OCI-LY3 (cell line): ENCODE results near the gene PDGFC.

Experiments used
- H2AFZ ChIP-seq: fragments of 200-600, 300-600 bp; shearing (Covaris generic); 2 replicates; pipeline ENCODE4 v1.6.0; 2014; ENCODE audit warnings: antibody characterized with exemption, low read depth, low read length
- H3K27ac ChIP-seq: fragments of 200-600, 300-600 bp; sonication (generic); 2 replicates; pipeline ENCODE4 v1.5.1; 2014; ENCODE audit warnings: mild to moderate bottlenecking, low read length, moderate library complexity, mixed read lengths
- H3K27me3 ChIP-seq: fragments of 200-600, 300-600 bp; sonication (generic); 2 replicates; pipeline ENCODE4 v1.6.1; 2014; ENCODE audit warnings: low read depth, low read length, mixed read lengths
- H3K36me3 ChIP-seq: fragments of 200-600, 300-600 bp; sonication (generic); replicated peaks from 2 replicates; pipeline ENCODE3; 2014; ENCODE audit warnings: low read depth, low read length, mixed read lengths
- H3K4me1 ChIP-seq: fragments of 300-600, 200-600 bp; sonication (generic); 2 replicates; pipeline ENCODE4 v1.6.1; 2014; ENCODE audit warnings: low read length, mixed read lengths
- H3K4me2 ChIP-seq: fragments of 200-600, 300-600 bp; sonication (generic); 2 replicates; pipeline ENCODE4 v1.6.1; 2014; ENCODE audit warnings: low read length, mixed read lengths
- H3K4me3 ChIP-seq: fragments of 300-600, 200-600 bp; sonication (generic); 2 replicates; pipeline ENCODE4 v1.5.1; 2014; ENCODE audit warnings: antibody characterized with exemption, mild to moderate bottlenecking, low read length, moderate library complexity
- H3K79me2 ChIP-seq: fragments of 300-600, 200-600 bp; shearing (Covaris generic); 2 replicates; pipeline ENCODE4 v1.6.1; 2014; ENCODE audit warnings: mild to moderate bottlenecking, low read length, mixed read lengths
- H3K9ac ChIP-seq: fragments of 300-600, 200-600 bp; shearing (Covaris generic); 2 replicates; pipeline ENCODE4 v1.6.0; 2014; ENCODE audit warnings: mild to moderate bottlenecking, low read length, moderate library complexity
- H3K9me3 ChIP-seq: fragments of 200-600, 300-600 bp; shearing (Covaris generic); 2 replicates; pipeline ENCODE4 v1.6.1; 2014; ENCODE audit warnings: low read length, mixed read lengths; ENCODE audit not compliant: insufficient read depth
- H4K20me1 ChIP-seq: fragments of 200-600, 300-600 bp; sonication (generic); 2 replicates; pipeline ENCODE4 v1.6.1; 2016; ENCODE audit warnings: low read length, mixed read lengths; ENCODE audit not compliant: insufficient read depth
- CTCF ChIP-seq: fragments of 200-600, 300-600 bp; sonication (generic); IDR thresholded peaks from 2 replicates; pipeline ENCODE4 v1.5.1; 2014; ENCODE audit warnings: antibody characterized with exemption, low read length, low read depth
- EZH2phosphoT487 ChIP-seq: fragments of 200-600 bp; shearing (Covaris generic); IDR thresholded peaks from 2 replicates; pipeline ENCODE4 v1.6.1; 2018; ENCODE audit warnings: antibody characterized with exemption, mixed run types, low read depth

The PDGFC gene

GRCh38 chr4:156924774-156925315, 46.8 kb downstream of the PDGFC start:
- no peaks in the 10 kb centered on the region for H3K4me1 ChIP-seq
- H3K9me3 ChIP-seq, result no peaks in the 10 kb centered on the region
- TF ChIP-seq CTCF (no peak), EZH2phosphoT487 (no peak)
- no peak overlapping the region for H3K9ac ChIP-seq
- no peaks in the 10 kb centered on the region for H3K79me2 ChIP-seq
- no peaks in the 10 kb centered on the region for H4K20me1 ChIP-seq
- H3K27me3 ChIP-seq, result no peaks in the 10 kb centered on the region
- H3K4me3 ChIP-seq, result no peak overlapping the region
- no peak overlapping the region for H3K27ac ChIP-seq
- H2AFZ ChIP-seq, result no peak overlapping the region
- H3K36me3 ChIP-seq, result no peaks in the 10 kb centered on the region
- H3K4me2 ChIP-seq, result no peak overlapping the region

GRCh38 chr4:156923525-156923924, 48.1 kb downstream of the PDGFC start:
- Histone ChIP-seq H3K27me3 (no peaks in the 10 kb centered on the region), H3K36me3 (no peaks in the 10 kb centered on the region), H3K27ac (no peak overlapping the region), H4K20me1 (no peaks in the 10 kb centered on the region), H3K4me2 (no peak overlapping the region), H2AFZ (no peak overlapping the region), H3K9ac (no peak overlapping the region), H3K4me3 (no peak overlapping the region), H3K9me3 (no peaks in the 10 kb centered on the region), H3K4me1 (no peaks in the 10 kb centered on the region), H3K79me2 (no peaks in the 10 kb centered on the region)
- TF ChIP-seq EZH2phosphoT487 (no peak), CTCF (no peak)

- no peaks in the 10 kb centered on the region for H3K27me3 ChIP-seq
- H2AFZ ChIP-seq, result no peak overlapping the region
- no peaks in the 10 kb centered on the region for H3K36me3 ChIP-seq
- H3K4me2 ChIP-seq, result no peak overlapping the region
- no peak overlapping the region for H3K9ac ChIP-seq
- no peak overlapping the region for H3K27ac ChIP-seq
- TF ChIP-seq CTCF (no peak), EZH2phosphoT487 (no peak)
- no peaks in the 10 kb centered on the region for H3K4me1 ChIP-seq
- no peaks in the 10 kb centered on the region for H4K20me1 ChIP-seq
- no peaks in the 10 kb centered on the region for H3K9me3 ChIP-seq
- H3K4me3 ChIP-seq, result no peak overlapping the region
- no peaks in the 10 kb centered on the region for H3K79me2 ChIP-seq
Observed at GRCh38 chr4:156915221-156915620, 56.4 kb downstream of the PDGFC start.

- H3K4me3 ChIP-seq, result no peak overlapping the region
- H3K36me3 ChIP-seq, result no peaks in the 10 kb centered on the region
- no peak overlapping the region for H3K27ac ChIP-seq
- TF ChIP-seq CTCF (no peak), EZH2phosphoT487 (no peak)
- no peaks in the 10 kb centered on the region for H3K9me3 ChIP-seq
- H3K4me2 ChIP-seq, result no peak overlapping the region
- H4K20me1 ChIP-seq, result no peaks in the 10 kb centered on the region
- no peak overlapping the region for H3K9ac ChIP-seq
- no peak overlapping the region for H2AFZ ChIP-seq
- H3K4me1 ChIP-seq, result no peaks in the 10 kb centered on the region
- H3K79me2 ChIP-seq, result no peaks in the 10 kb centered on the region
- no peaks in the 10 kb centered on the region for H3K27me3 ChIP-seq
Observed at GRCh38 chr4:156913234-156913633, 58.4 kb downstream of the PDGFC start.
